Measurements from ENCODE around the gene NME3. TPM values are rescaled to one million over a fixed set of nuclear protein-coding genes. Genes with fewer than 3 reads are reported as not detected.
"Not testable (repeated sequence)": the region's sequence is repeated elsewhere in the genome, so short reads cannot be mapped to it uniquely, and the experiment has no call there.

The NME3 gene
- total and polyA plus RNA-seq, 4 donors: 10.4 to 38.0 (median 19.4) TPM

DNA sequence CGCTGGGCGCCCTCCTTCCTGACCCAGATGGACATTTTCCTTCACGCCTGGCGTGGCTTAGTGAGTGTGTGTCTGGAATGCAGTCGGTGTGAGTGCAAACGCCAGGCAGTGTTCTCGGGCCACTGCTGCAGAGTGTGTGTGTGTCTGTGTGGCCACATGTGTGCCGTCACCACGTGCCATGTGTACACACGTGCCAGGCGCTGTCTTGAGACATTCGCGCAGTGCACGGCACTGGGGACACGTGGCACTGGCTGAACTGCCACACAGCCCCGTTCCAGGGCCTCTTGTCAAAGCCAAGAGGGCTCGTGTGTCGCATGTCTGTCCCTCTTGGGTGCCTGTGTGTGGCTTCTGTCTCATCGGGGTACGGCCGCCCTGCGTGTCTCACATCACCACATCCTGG lies 36.5 kb downstream of the NME3 start:
- Histone ChIP-seq H3K27me3 (ENCODE audit: control insufficient read depth in 4 of 4, insufficient read depth in 4 of 4, low read length in 3 of 4) (no peaks in the 10 kb centered on the region), H3K4me1 (ENCODE audit: control insufficient read depth in 4 of 4, insufficient read depth in 4 of 4, low read length in 3 of 4) (no peaks in the 10 kb centered on the region), H3K36me3 (ENCODE audit: control insufficient read depth in 4 of 4, insufficient read depth in 3 of 4, low read depth in 1 of 4, low read length in 3 of 4) (peaks cover 0 to 32% (median 16%) of the 10 kb centered on the region in 4 donors), H3K4me3 (ENCODE audit: low read depth in 1 of 3, low read length in 3 of 3) (no peak overlapping the region), H3K27ac (ENCODE audit: low read depth in 1 of 2, low read length in 2 of 2) (no peak overlapping the region), H3K9me3 (ENCODE audit: control insufficient read depth in 4 of 4, low read length in 3 of 4) (no peaks in the 10 kb centered on the region), H3K9ac (ENCODE audit: low read depth in 1 of 2, low read length in 2 of 2) (no peak overlapping the region)
- 95% methylated on average over 22 of the region's 22 CpGs for WGBS
- no peak for DNase-seq (ENCODE audit: low spot score)
- no peak for TF ChIP-seq EGR1 (IDR thresholded peaks at IDR 0.05; ENCODE audit: low read depth in 2 of 2)
- no peak for TF ChIP-seq RXRA (IDR thresholded peaks at IDR 0.05)
- TF ChIP-seq, protein P1, sequence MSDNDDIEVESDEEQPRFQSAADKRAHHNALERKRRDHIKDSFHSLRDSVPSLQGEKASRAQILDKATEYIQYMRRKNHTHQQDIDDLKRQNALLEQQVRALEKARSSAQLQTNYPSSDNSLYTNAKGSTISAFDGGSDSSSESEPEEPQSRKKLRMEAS (IDR thresholded peaks at IDR 0.05): no peak

DNA sequence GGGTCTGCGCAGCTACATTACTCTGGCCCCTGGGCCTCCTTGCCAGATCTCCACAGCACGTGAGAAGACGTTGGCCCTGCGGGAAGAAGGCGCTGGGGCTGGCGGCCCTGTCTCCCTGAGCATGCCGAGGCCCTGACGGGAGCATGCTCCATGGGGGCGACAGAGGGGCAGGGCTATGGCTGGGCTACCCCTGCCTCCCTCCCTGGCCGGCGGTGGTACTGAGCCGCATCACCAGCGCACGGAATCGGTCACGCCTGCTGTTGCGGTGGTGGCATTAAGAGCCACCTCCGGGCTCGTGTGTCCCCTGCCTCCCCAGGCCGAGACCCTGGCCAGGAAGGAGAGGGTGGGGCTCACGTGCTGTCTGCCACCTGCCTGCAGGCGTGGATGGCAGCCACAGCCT lies 37.2 kb downstream of the NME3 start:
- Histone ChIP-seq H3K4me3 (ENCODE audit: low read depth in 1 of 3, low read length in 3 of 3) (no peak overlapping the region), H3K9ac (ENCODE audit: low read depth in 1 of 2, low read length in 2 of 2) (no peak overlapping the region), H3K4me1 (ENCODE audit: control insufficient read depth in 4 of 4, insufficient read depth in 4 of 4, low read length in 3 of 4) (no peaks in the 10 kb centered on the region), H3K9me3 (ENCODE audit: control insufficient read depth in 4 of 4, low read length in 3 of 4) (no peaks in the 10 kb centered on the region), H3K36me3 (ENCODE audit: control insufficient read depth in 4 of 4, insufficient read depth in 3 of 4, low read depth in 1 of 4, low read length in 3 of 4) (peaks cover 0 to 37% (median 20%) of the 10 kb centered on the region in 4 donors), H3K27ac (ENCODE audit: low read depth in 1 of 2, low read length in 2 of 2) (no peak overlapping the region), H3K27me3 (ENCODE audit: control insufficient read depth in 4 of 4, insufficient read depth in 4 of 4, low read length in 3 of 4) (no peaks in the 10 kb centered on the region)
- no peak for TF ChIP-seq HNF4A (conservative IDR thresholded peaks at IDR 0.05)
- TF ChIP-seq, protein P2, sequence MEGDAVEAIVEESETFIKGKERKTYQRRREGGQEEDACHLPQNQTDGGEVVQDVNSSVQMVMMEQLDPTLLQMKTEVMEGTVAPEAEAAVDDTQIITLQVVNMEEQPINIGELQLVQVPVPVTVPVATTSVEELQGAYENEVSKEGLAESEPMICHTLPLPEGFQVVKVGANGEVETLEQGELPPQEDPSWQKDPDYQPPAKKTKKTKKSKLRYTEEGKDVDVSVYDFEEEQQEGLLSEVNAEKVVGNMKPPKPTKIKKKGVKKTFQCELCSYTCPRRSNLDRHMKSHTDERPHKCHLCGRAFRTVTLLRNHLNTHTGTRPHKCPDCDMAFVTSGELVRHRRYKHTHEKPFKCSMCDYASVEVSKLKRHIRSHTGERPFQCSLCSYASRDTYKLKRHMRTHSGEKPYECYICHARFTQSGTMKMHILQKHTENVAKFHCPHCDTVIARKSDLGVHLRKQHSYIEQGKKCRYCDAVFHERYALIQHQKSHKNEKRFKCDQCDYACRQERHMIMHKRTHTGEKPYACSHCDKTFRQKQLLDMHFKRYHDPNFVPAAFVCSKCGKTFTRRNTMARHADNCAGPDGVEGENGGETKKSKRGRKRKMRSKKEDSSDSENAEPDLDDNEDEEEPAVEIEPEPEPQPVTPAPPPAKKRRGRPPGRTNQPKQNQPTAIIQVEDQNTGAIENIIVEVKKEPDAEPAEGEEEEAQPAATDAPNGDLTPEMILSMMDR (IDR thresholded peaks at IDR 0.05; ENCODE audit: low read depth, low read length, missing input control): no peak
- TF ChIP-seq HNF4G (IDR thresholded peaks at IDR 0.05): no peak
- DNase-seq (ENCODE audit: low spot score): no peak
- 98% methylated on average over 22 of the region's 22 CpGs for WGBS

DNA sequence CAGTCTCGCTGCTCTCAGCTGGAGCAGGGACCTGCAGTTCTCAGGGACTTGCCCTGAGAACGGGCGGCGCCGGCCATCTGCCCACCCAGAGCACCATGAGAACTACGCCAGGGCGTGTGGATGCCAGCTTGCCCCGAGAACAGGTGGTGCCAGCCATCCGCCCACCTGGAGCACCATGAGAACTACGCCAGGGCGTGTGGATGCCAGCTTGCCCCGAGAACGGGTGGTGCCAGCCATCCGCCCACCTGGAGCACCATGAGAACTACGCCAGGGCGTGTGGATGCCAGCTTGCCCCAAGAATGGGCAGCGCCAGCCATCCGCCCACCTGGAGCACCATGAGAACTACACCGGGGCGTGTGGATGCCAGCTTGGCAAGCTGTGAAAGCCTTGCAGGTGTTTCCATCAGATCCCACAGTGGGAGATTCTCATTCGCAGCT lies 38.8 kb downstream of the NME3 start:
- DNase-seq (ENCODE audit: low spot score); H3K27me3 ChIP-seq (ENCODE audit: control insufficient read depth in 4 of 4, insufficient read depth in 4 of 4, low read length in 3 of 4); H3K27ac ChIP-seq (ENCODE audit: low read depth in 1 of 2, low read length in 2 of 2); H3K9ac ChIP-seq (ENCODE audit: low read depth in 1 of 2, low read length in 2 of 2); H3K4me1 ChIP-seq (ENCODE audit: control insufficient read depth in 4 of 4, insufficient read depth in 4 of 4, low read length in 3 of 4); H3K9me3 ChIP-seq (ENCODE audit: control insufficient read depth in 4 of 4, low read length in 3 of 4); H3K4me3 ChIP-seq (ENCODE audit: low read depth in 1 of 3, low read length in 3 of 3): not testable (repeated sequence)
- 95% methylated on average over 21 of the region's 21 CpGs for WGBS
- H3K36me3 ChIP-seq (ENCODE audit: control insufficient read depth in 4 of 4, insufficient read depth in 3 of 4, low read depth in 1 of 4, low read length in 3 of 4): peaks cover 0 to 50% (median 24%) of the 10 kb centered on the region in 4 donors

DNA sequence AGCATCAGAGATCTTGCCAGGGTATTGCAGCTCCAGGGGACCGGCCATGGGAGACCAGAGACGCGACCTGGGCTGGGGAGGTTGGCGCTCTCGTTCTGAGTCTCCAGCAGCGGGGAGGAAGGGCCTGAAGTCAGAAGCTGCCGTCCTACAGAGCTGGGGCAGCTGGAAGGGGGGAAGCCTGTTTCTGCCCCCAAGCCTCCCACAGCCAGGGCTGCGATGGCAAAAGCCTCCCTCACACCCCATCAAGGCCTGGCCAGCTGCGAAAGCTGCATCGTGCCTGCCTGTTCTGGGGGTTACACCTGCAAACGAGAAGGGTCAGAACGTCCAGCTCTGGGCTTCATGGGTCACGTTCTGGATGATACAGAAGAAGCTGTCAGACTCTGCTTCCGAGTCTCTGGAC lies 39.3 kb downstream of the NME3 start:
- no peak for DNase-seq (ENCODE audit: low spot score)

More for the DNA sequence above, 39.3 kb downstream of the NME3 start:
- H3K36me3 ChIP-seq (ENCODE audit: control insufficient read depth in 4 of 4, insufficient read depth in 3 of 4, low read depth in 1 of 4, low read length in 3 of 4): peaks cover 0 to 53% (median 25%) of the 10 kb centered on the region in 4 donors
- no peak overlapping the region for H3K9ac ChIP-seq (ENCODE audit: low read depth in 1 of 2, low read length in 2 of 2)
- WGBS: 92% methylated on average over 14 of the region's 14 CpGs
- H3K4me3 ChIP-seq (ENCODE audit: low read depth in 1 of 3, low read length in 3 of 3): no peak overlapping the region
- H3K4me1 ChIP-seq (ENCODE audit: control insufficient read depth in 4 of 4, insufficient read depth in 4 of 4, low read length in 3 of 4): no peaks in the 10 kb centered on the region
- H3K27ac ChIP-seq (ENCODE audit: low read depth in 1 of 2, low read length in 2 of 2): no peak overlapping the region
- TF ChIP-seq, protein P3, sequence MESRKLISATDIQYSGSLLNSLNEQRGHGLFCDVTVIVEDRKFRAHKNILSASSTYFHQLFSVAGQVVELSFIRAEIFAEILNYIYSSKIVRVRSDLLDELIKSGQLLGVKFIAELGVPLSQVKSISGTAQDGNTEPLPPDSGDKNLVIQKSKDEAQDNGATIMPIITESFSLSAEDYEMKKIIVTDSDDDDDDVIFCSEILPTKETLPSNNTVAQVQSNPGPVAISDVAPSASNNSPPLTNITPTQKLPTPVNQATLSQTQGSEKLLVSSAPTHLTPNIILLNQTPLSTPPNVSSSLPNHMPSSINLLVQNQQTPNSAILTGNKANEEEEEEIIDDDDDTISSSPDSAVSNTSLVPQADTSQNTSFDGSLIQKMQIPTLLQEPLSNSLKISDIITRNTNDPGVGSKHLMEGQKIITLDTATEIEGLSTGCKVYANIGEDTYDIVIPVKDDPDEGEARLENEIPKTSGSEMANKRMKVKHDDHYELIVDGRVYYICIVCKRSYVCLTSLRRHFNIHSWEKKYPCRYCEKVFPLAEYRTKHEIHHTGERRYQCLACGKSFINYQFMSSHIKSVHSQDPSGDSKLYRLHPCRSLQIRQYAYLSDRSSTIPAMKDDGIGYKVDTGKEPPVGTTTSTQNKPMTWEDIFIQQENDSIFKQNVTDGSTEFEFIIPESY (IDR thresholded peaks at IDR 0.05): no peak
- TF ChIP-seq, protein P4, sequence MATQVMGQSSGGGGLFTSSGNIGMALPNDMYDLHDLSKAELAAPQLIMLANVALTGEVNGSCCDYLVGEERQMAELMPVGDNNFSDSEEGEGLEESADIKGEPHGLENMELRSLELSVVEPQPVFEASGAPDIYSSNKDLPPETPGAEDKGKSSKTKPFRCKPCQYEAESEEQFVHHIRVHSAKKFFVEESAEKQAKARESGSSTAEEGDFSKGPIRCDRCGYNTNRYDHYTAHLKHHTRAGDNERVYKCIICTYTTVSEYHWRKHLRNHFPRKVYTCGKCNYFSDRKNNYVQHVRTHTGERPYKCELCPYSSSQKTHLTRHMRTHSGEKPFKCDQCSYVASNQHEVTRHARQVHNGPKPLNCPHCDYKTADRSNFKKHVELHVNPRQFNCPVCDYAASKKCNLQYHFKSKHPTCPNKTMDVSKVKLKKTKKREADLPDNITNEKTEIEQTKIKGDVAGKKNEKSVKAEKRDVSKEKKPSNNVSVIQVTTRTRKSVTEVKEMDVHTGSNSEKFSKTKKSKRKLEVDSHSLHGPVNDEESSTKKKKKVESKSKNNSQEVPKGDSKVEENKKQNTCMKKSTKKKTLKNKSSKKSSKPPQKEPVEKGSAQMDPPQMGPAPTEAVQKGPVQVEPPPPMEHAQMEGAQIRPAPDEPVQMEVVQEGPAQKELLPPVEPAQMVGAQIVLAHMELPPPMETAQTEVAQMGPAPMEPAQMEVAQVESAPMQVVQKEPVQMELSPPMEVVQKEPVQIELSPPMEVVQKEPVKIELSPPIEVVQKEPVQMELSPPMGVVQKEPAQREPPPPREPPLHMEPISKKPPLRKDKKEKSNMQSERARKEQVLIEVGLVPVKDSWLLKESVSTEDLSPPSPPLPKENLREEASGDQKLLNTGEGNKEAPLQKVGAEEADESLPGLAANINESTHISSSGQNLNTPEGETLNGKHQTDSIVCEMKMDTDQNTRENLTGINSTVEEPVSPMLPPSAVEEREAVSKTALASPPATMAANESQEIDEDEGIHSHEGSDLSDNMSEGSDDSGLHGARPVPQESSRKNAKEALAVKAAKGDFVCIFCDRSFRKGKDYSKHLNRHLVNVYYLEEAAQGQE (IDR thresholded peaks at IDR 0.05): no peak
- H3K27me3 ChIP-seq (ENCODE audit: control insufficient read depth in 4 of 4, insufficient read depth in 4 of 4, low read length in 3 of 4): no peaks in the 10 kb centered on the region
- no peaks in the 10 kb centered on the region for H3K9me3 ChIP-seq (ENCODE audit: control insufficient read depth in 4 of 4, low read length in 3 of 4)
